ENCODE results near the gene SULT4A1. TPM values are rescaled to one million over a fixed set of nuclear protein-coding genes. Genes with fewer than 3 reads are reported as not detected.

Gene SULT4A1
- total RNA-seq, 6 donors from 2014 or later = not detected

DNA sequence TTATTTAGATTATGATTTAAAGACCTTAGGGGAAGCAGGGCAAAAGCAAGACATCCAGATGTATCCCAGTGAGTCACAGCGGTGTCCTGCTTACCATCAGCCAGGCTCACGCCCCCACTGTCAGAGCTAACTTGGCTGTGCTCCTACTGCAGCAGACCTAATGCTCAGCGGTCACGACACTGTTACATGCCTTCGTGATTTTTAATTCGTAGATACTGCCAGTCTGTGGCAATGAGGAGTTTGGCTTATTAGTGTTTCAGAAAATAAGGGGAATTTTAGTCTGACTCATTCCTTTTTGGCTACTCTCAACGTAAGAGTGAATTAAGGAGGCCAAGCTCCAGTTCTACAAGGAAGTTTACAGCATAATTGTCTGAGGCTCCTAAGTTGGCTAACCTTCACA, 72.9 kb downstream of the SULT4A1 start:
- no peaks in the 10 kb centered on the region for H3K9me3 ChIP-seq
- no peak overlapping the region for H3K4me3 ChIP-seq
- H3K27ac ChIP-seq = no peak overlapping the region
- DNase-seq (peak in 1 of 2 donors; percentile 30), ATAC-seq (ENCODE audit: low FRiP score in 2 of 2) (peak; percentile 77 to 82)
- no peak for TF ChIP-seq EP300 (IDR thresholded peaks at IDR 0.05)
- peak in 1 of 2 donors; percentile 25 for TF ChIP-seq POLR2AphosphoS5 (IDR thresholded peaks at IDR 0.05)
- 64 to 66% methylated on average over 7 of the region's 7 CpGs for WGBS, 2 donors
- H3K4me1 ChIP-seq = no peaks in the 10 kb centered on the region
- no peaks in the 10 kb centered on the region for H3K36me3 ChIP-seq
- H3K27me3 ChIP-seq = no peaks in the 10 kb centered on the region

DNA sequence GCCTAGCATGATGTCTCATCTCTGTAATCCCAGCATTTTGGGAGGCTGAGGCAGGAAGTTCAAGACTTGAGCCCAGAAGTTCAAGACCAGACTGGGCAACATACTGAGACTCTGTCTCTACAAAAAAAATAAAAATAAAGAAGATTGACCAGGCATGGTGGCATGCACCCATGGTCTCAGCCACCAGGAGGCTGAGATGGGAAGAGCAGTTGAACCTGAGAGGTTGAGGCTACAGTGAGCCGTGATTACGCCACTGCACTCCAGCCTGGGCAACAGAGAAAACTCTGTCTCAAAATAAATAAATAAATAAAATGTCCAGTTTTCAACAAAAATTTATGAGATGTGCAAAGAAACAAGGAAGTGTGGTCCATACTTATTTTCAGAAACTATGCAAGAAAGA, 78.5 kb downstream of the SULT4A1 start:
- 83 to 89% methylated on average over 2 of the region's 2 CpGs for WGBS, 2 donors
- TF ChIP-seq POLR2A (IDR thresholded peaks at IDR 0.05) (no peak), POLR2AphosphoS5 (IDR thresholded peaks at IDR 0.05) (no peak), EP300 (IDR thresholded peaks at IDR 0.05) (no peak)
- TF ChIP-seq, protein P1, sequence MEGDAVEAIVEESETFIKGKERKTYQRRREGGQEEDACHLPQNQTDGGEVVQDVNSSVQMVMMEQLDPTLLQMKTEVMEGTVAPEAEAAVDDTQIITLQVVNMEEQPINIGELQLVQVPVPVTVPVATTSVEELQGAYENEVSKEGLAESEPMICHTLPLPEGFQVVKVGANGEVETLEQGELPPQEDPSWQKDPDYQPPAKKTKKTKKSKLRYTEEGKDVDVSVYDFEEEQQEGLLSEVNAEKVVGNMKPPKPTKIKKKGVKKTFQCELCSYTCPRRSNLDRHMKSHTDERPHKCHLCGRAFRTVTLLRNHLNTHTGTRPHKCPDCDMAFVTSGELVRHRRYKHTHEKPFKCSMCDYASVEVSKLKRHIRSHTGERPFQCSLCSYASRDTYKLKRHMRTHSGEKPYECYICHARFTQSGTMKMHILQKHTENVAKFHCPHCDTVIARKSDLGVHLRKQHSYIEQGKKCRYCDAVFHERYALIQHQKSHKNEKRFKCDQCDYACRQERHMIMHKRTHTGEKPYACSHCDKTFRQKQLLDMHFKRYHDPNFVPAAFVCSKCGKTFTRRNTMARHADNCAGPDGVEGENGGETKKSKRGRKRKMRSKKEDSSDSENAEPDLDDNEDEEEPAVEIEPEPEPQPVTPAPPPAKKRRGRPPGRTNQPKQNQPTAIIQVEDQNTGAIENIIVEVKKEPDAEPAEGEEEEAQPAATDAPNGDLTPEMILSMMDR (IDR thresholded peaks at IDR 0.05) = no peak

DNA sequence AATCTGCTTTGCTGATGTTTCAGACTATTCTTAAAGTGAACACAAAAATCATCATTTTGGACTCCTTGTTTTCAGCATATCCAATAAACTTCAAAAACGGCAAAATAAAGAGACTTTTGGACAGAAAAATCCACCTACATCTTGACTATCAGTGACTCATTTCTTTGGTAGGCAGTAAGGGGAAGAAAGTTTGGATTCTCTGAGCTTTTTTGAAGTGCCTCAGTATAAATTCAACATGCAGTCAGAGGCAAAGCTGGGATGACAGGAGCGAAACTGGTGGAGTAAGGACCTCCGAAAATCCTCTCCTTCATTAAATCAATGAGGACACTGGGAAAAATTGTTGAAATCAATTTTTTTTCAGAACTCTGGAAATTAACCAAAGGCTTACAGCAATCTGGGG, 79.9 kb downstream of the SULT4A1 start:
- H3K36me3 ChIP-seq = no peaks in the 10 kb centered on the region
- TF ChIP-seq, protein P1 (IDR thresholded peaks at IDR 0.05) = no peak
- TF ChIP-seq POLR2AphosphoS5 (IDR thresholded peaks at IDR 0.05) (no peak), POLR2A (IDR thresholded peaks at IDR 0.05) (no peak), EP300 (IDR thresholded peaks at IDR 0.05) (no peak)
- 75 to 82% methylated on average over 3 of the region's 3 CpGs for WGBS, 2 donors

More for the DNA sequence above, 78.5 kb downstream of the SULT4A1 start:
- Histone ChIP-seq H3K27ac (no peak overlapping the region), H3K27me3 (no peaks in the 10 kb centered on the region), H3K36me3 (no peaks in the 10 kb centered on the region), H3K4me3 (no peak overlapping the region), H3K4me1 (no peaks in the 10 kb centered on the region), H3K9me3 (no peaks in the 10 kb centered on the region)
- no peak for DNase-seq
- ATAC-seq (ENCODE audit: low FRiP score in 2 of 2) = no peak

DNA sequence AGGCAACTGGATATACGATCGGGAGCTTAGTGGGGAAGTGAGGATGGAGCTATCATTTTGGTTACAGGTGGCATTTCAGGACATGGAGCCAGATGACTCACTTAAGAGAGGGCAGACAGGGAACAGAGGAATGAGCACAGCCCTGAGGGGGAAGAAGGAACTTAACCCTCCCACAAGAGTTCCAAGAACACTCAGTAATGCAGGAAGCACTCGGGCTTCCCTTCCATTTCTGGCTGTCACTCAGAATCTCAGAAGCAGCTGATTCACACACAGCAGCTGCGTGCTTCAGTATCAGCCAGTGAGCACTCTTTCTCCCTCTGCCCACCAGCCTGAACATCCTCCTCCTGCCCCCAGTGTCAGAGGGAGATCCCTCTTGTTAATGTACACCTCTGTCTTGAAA, 85.0 kb downstream of the SULT4A1 start:
- Histone ChIP-seq H3K4me1 (no peaks in the 10 kb centered on the region), H3K36me3 (no peaks in the 10 kb centered on the region), H3K27ac (no peak overlapping the region), H3K4me3 (no peak overlapping the region), H3K27me3 (no peaks in the 10 kb centered on the region), H3K9me3 (no peaks in the 10 kb centered on the region)
- WGBS, 2 donors = 38 to 48% methylated on average over 4 of the region's 4 CpGs
- no peak for DNase-seq
- TF ChIP-seq POLR2A (IDR thresholded peaks at IDR 0.05) = no peak
- no peak for TF ChIP-seq POLR2AphosphoS5 (IDR thresholded peaks at IDR 0.05)
- no peak for TF ChIP-seq EP300 (IDR thresholded peaks at IDR 0.05)
- TF ChIP-seq, protein P1 (IDR thresholded peaks at IDR 0.05) = no peak
- peak in 1 of 2 donors; percentile 32 for ATAC-seq (ENCODE audit: low FRiP score in 2 of 2)

More for the DNA sequence above, 79.9 kb downstream of the SULT4A1 start:
- DNase-seq (no peak), ATAC-seq (ENCODE audit: low FRiP score in 2 of 2) (no peak)
- Histone ChIP-seq H3K4me1 (no peaks in the 10 kb centered on the region), H3K4me3 (no peak overlapping the region), H3K9me3 (no peaks in the 10 kb centered on the region), H3K27ac (no peak overlapping the region), H3K27me3 (no peaks in the 10 kb centered on the region)

DNA sequence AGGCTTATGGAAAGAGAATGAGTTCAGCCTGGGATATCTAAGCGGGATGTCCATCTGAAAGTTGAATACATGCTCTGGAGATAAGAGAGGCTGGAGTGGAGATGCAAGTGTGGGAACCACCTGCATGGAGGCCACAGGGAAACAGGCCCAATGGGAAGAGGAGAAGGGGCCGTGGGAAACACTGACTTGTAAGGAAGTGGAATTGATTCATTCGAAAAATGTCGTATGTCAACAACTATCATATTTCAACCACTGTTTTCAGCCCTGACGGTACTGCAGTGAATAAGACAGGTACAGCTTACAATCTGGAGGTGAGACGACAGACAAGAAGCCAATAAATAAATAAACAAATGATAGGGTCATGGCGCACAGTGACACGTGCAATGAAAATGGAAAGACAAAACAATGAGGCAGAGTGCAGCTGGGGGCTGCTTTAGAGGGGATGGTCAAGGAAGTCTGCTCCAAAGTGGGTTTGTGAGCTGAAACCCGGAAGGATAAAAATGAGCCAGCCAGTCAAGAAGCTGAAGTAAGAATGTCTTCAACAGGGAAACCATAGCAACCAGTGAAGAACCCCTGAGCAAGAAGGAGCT, 86.1 kb downstream of the SULT4A1 start:
- ATAC-seq (ENCODE audit: low FRiP score in 2 of 2) = no peak
- 75 to 77% methylated on average over 8 to 9 of the region's 9 CpGs for WGBS, 2 donors
- Histone ChIP-seq H3K27ac (no peak overlapping the region), H3K9me3 (no peaks in the 10 kb centered on the region), H3K27me3 (no peaks in the 10 kb centered on the region), H3K4me3 (no peak overlapping the region), H3K4me1 (no peaks in the 10 kb centered on the region), H3K36me3 (no peaks in the 10 kb centered on the region)
- TF ChIP-seq POLR2AphosphoS5 (IDR thresholded peaks at IDR 0.05) (no peak), EP300 (IDR thresholded peaks at IDR 0.05) (no peak), POLR2A (IDR thresholded peaks at IDR 0.05) (no peak)
- TF ChIP-seq, protein P1 (IDR thresholded peaks at IDR 0.05) = no peak
- no peak for DNase-seq

Small RNAs within 50 kb of the gene (small RNA-seq; reads per million reads assigned to genes)
- 0 reads per million in 4 donors for gene HMGN2P9

Other genes starting within 250 kb of the SULT4A1 start
- 10 to 100 TPM in 2 of 6 donors, 1 to 10 TPM in 4; 2.4 to 94.3 (median 6.6) TPM for gene EFCAB6, start 50.2 kb downstream of the SULT4A1 start, total RNA-seq
- not detected for gene PNPLA5, start 29.5 kb upstream of the SULT4A1 start, total RNA-seq
- 1 to 10 TPM in 4 of 6 donors, under 1 TPM in 2; 0.59 to 6.3 (median 4.5) TPM for gene PNPLA3, start 61.3 kb upstream of the SULT4A1 start, total RNA-seq
- 10 to 100 TPM; 17.8 to 34.7 (median 25.0) TPM for gene SAMM50, start 92.9 kb upstream of the SULT4A1 start, total RNA-seq
- 10 to 100 TPM; 14.5 to 56.1 (median 37.0) TPM for gene PARVB, start 161.8 kb upstream of the SULT4A1 start, total RNA-seq